ENCODE measurements around the gene PTER. TPM values are rescaled to one million over a fixed set of nuclear protein-coding genes. Genes with fewer than 3 reads are reported as not detected.

Gene PTER
- polyA plus RNA-seq, 1 donor = 6.4 TPM

DNA sequence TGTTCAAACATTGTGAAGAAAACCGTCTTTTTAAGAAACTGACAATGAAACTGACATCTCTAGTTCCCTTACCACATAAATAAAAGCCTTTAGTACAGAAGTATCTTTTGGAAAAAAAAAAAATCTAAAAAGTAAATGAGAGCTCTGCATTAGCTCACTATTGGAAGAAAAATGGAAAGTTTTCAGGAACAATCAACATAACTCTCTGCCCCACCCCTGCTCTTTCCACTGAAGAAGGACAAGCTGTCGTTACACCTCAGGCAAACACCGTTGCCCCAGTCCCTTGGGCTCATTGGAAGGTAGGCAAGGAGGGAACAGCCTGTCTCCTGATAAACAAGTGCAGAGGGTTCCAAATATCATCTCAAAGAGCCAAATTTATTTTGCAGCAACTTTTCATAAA lies 107.3 kb downstream of the PTER start:
- DNase-seq (ENCODE audit: low read depth) = no peak

DNA sequence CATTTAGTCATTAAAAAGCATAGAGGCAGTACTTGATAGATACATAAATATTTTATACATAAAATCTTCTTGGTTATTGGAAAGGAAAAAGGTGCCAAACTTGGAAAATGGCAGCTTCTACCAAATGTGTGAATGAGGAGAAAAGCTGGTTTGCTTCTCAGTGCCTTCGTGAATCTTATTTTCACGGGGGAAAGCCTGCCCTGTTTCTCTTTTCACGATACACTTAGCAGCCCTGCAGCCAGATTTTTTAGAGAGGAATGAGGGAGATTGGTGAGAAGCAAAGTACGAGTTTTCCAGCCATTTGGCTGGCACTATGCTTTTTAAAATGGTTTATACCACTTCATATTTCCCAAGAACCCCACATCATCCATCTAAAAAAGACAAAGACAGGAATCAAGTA lies 107.8 kb downstream of the PTER start:
- no peak for DNase-seq (ENCODE audit: low read depth)

DNA sequence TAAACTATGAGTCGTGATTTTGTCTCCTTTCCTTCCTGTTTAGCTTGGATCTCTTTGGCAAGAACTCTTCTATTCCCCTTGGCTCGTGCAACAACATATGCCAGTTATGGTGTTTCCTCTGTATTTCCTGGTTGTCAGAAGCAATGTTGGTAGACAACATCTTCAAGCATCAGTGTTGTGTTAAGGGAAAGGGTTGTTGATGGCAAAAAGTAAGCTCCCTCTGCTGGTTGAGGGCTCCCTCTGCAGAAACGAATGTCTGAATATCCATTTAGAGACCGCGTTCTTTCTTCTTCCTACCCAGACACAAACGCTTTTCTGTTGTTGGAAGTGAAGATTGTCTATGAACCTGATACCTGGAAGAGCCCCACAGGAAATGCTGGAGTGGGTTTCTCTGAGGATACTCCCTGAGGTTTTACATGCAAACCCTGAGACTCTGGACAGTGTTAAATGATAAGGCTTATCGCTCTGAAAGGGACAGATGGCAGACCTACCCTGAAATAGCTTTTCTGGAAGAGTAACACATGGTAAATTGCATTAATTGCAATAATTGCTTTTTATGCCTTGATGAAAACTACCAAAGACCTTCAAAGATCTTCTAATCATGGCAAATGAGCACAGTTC lies 108.4 kb downstream of the PTER start:
- DNase-seq (ENCODE audit: low read depth) = no peak

DNA sequence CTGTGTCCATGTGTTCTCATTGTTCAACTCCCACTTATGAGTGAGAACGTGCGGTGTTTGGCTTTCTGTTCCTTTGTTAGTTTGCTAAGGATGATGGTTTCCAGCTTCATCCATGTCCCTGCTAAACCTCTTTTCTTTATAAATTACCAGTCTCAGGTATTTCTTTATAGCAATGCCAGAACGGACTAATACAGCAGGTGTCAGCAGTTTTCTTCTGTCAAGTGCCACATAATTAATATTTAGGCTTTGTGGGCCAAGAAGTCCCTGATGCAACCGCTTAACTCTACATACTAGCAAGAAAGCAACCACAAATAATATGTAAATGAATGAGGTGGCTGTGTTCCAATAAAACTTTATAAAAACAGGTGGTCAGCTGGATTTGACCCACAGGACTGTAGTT lies 111.2 kb downstream of the PTER start:
- DNase-seq (ENCODE audit: low read depth) = no peak

DNA sequence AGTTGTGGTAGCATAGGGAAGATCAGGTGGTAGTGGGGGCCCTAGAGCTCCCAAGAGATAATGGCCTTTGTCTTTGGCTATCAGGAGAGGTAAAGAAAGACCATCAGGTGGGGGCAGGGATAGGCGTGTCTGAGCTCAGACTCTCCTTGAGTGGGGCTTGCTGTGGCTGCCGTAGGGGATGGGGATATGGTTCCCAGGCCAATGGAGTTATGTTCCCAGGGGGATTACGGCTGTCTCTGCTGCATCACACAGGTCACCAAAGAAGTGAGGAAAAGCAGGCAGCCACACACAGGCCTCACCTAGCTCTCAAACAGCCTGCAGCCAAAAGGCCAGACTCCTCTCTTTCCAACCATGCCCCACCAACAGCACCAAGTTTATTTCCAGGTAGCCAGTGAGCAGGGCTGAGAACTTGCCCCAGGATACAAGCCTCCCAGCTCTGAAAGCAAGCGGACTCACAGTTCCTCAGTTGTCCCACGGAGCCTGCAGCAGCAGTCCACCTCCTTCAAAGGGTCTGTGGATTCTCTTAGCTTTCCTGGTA lies 122.5 kb downstream of the PTER start:
- DNase-seq (ENCODE audit: low read depth) = no peak

DNA sequence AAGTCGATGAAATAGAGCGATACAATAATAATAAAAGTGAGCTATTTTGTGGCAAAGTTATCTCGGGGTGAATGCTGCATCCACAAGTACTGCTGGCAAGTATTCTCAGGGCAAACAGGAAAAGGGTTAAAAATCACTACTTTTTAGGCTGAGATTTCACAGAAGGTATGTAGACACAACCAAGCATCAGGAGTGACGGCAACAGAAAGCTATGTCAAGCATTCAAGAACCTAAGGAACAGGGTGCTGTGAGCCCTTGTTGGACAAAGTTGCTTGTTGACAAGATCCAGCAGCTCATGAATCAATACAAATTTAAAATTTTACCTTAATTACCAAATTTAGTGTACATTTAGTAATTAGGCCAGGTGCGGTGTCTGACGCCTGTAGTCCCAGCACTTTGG lies 126.1 kb downstream of the PTER start:
- no peak for DNase-seq (ENCODE audit: low read depth)

Other genes with a start within 250 kb of the PTER start
- gene C1QL3, start 84.9 kb downstream of the PTER start, polyA plus RNA-seq (ENCODE audit: insufficient read length) = 0.38 TPM

Measured in forelimb muscle (tissue), 1 donor.